AG09309 (cell line): ENCODE data around the gene CLMP.
"Not testable (repeated sequence)": the region's sequence is repeated elsewhere in the genome, so short reads cannot be mapped to it uniquely, and the experiment has no call there.

Experiments used
- DNase-seq: peaks from one replicate; pipeline ENCODE4 v3.0.0-alpha.2; 2010; ENCODE audit warnings: low read depth
- H3K4me3 ChIP-seq: 2 replicates; pipeline ENCODE4 v1.5.1; 2011; ENCODE audit warnings: mild to moderate bottlenecking, low read depth, low read length, moderate library complexity; ENCODE audit not compliant: control insufficient read depth
- CTCF ChIP-seq: IDR thresholded peaks from 2 replicates; pipeline ENCODE4 v1.5.1; 2011; ENCODE audit warnings: mild to moderate bottlenecking, low read depth, low read length, inconsistent platforms; ENCODE audit not compliant: insufficient read depth, control insufficient read depth; ENCODE audit errors: missing control alignments

CLMP gene

GRCh38 chr11:123061403-123062157 lies 133.5 kb downstream of the CLMP start, which contains the start of gene HSPA8:
HSPA8 (minus strand) TSS chr11:123062136; CDS start chr11:123061324, 812 bp downstream.
- no peak for TF ChIP-seq CTCF
- peak; percentile 11 for DNase-seq
- H3K4me3 ChIP-seq: peak within 1 kb of the TSS; percentile 76

- H3K4me3 ChIP-seq: peak overlapping the region; percentile 72
- DNase-seq: no peak
- no peak for TF ChIP-seq CTCF
These were observed 134.6 kb downstream of the CLMP start for GRCh38 chr11:123060277-123061000.

GRCh38 chr11:123059041-123059920 lies 135.8 kb downstream of the CLMP start:
- peak overlapping the region; percentile 72 for H3K4me3 ChIP-seq
- not testable (repeated sequence) for DNase-seq

- no peak for TF ChIP-seq CTCF
- DNase-seq: no peak
- no peak overlapping the region for H3K4me3 ChIP-seq
These were observed 137.3 kb downstream of the CLMP start for GRCh38 chr11:123057661-123058305.

GRCh38 chr11:123056835-123057491 lies 138.1 kb downstream of the CLMP start:
- DNase-seq: no peak
- H3K4me3 ChIP-seq: no peak overlapping the region
- TF ChIP-seq CTCF: no peak

GRCh38 chr11:123055191-123055901 lies 139.7 kb downstream of the CLMP start:
- TF ChIP-seq CTCF: no peak
- no peak for DNase-seq
- no peak overlapping the region for H3K4me3 ChIP-seq
